NCI-H2196 treated with DMSO at 0.1 percent for 48 hours (cell line): ENCODE measurements around the gene ENTREP3.

Source experiments
- DNase-seq: peaks from one replicate; lab custom pipeline; 2025; ENCODE audit not compliant: unreplicated experiment; lab: John Stamatoyannopoulos, UW

Gene ENTREP3

DNA sequence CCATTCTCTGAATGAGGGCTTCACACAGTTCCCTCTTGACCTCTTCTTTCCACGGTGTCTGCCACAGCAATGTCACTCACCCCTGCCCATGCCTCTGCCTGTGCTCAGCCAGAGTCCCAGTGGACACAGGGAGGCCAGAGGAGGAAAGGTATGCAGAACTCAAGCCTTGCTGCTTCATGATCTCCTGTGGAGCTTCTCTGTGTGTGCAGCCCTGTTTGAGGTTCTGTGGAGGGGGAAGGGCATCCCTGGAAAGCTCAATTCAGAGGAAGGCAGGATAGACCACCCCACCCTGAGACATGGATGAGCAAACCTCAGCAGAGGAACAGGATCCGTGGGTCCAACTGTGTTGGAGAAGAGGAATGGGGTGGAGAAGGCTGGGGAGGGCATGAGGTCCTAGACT, 24.0 kb upstream of the ENTREP3 start:
- DNase-seq, result no peak

DNA sequence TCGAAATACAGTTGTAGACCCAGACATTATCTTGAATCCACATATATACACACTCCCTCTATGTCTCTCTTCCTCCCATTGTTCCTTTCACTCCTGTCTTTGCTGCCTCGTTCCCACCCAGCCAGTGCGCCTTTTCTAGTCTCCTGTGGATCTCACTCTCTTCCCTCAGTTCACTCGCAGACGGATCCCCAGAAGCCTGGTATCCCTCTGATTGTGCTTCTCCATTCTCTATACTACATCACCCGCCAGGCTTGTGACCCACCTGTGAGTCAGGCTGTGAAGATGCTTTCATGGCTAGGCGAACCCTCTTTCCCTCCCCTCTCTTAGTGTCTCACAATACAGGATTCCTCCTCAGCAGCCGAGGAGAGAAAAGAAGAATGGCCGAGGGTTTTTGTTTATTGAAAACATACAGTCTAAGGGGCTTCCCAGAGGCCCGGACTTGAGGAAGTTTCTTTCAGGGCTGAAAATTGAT, 23.4 kb upstream of the ENTREP3 start:
- DNase-seq, result no peak

DNA sequence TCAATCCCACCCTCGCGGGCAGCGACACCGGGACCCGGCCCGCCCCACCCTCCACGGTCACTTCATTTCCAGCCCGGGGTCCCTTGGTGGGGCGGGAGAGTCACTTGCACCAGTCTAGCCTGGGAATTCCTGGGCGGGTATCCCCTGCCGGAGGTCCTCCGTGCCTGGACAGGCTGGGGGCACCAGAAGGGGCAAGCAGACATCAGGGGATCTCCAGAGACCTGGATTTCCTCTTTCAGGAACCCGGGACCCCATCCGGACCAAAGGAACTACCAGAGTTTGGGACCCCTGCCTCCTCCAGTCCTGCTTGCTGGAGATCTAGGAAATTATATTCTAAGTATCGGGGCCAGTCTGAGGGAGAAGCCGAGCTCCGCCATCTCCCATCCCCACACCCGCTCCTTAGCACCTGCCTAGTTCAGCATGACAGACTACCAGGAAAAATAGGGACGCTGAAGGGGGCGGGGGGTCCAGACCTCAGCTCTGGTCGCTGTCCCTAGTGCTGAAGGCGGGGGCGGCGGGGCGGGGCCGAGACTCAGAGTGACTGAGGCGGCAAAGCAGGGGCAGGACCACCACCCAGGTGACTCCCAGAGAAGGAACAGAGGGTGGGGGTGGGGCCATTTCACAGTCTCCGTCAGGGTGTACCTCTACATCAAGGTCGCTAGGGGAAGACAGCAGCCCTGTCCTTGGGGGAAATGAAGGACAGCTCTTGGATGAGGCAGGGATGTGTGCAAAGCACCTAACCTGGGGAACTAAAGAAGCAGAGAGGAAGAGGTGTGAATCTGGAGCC, 22.8 kb upstream of the ENTREP3 start:
- DNase-seq, result peak; percentile 40

DNA sequence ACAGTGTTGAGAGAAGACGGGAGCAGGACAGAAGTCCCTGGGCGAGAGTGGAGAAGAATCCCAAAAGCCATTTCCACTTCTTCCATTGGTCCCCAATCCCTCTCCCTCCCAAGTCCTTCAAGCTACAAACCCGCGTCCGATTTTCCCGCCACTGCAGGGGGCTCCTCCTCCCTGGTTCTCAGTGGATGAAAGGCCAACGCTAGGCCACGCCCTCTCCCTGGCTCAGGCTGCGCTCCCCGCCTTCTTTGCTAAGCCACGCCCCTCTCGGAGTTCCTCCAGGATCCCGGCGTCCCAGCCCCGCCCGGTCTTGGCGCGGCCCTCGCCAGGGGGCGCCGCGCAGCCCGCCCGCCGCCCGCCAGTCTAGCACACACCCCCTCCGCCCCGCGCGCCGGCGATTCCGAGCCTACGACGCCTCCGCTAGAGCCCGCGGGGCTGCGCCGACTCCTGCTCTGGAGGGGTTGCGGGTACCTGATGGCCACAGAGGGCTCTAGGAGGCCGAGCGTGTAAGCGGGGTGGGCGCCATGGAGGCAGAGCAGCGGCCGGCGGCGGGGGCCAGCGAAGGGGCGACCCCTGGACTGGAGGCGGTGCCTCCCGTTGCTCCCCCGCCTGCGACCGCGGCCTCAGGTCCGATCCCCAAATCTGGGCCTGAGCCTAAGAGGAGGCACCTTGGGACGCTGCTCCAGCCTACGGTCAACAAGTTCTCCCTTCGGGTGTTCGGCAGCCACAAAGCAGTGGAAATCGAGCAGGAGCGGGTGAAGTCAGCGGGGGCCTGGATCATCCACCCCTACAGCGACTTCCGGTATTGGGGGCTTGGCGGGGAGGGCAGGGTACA, 22.0 kb upstream of the ENTREP3 start, which contains the start of gene HCN3:
HCN3 (plus strand) TSS at position 394 of the 832 bp plus-strand sequence; CDS start at position 522, 128 bp downstream.
- DNase-seq, result peak; percentile 97

DNA sequence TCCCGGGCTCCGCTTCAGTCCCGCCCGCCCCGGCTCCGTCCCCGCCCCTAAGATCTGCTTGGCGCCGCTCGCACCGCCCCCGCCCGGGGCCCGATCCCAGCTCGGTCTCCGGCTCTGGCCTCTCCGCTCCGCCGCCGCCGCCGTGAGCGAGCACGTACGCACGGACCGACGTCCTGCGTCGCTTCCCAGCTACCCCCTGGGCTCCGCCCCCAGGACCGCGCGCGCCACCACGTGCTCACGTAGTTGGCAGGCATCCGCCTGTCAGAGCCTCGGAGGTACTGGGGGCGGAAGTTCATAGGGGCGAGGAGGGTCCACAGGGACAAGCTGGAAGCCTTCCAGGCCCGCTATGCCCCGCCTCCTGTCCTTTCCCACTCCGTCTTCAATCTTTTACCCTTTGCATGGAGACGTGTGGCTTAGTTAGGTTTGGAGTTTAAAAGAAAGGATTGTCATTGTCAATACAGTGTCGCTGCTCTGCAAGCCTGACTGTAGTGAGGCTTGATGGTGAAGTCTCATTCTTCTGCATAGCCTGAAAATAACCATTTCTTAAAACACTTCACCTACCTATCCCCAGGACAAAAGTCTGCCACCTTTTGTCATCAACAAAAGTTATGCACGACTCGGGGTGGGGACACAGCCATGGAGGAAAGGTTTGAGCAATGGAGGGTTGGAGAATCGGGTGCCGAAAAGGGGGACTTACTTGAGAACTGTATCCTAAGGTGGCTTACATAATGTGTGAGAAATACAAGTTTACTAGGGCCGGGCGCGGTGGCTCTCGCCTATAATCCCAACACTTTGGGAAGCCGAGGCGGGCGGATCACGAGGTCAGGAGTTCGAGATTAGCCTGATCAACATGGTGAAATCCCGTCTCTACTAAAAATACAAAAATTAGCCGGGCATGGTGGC, 18.3 kb upstream of the ENTREP3 start, which contains the start of gene CLK2:
CLK2 (minus strand) TSS at position 162 of the 903 bp plus-strand sequence. CDS start 2,527 bp downstream, outside the sequence.
- DNase-seq, result peak; percentile 90

DNA sequence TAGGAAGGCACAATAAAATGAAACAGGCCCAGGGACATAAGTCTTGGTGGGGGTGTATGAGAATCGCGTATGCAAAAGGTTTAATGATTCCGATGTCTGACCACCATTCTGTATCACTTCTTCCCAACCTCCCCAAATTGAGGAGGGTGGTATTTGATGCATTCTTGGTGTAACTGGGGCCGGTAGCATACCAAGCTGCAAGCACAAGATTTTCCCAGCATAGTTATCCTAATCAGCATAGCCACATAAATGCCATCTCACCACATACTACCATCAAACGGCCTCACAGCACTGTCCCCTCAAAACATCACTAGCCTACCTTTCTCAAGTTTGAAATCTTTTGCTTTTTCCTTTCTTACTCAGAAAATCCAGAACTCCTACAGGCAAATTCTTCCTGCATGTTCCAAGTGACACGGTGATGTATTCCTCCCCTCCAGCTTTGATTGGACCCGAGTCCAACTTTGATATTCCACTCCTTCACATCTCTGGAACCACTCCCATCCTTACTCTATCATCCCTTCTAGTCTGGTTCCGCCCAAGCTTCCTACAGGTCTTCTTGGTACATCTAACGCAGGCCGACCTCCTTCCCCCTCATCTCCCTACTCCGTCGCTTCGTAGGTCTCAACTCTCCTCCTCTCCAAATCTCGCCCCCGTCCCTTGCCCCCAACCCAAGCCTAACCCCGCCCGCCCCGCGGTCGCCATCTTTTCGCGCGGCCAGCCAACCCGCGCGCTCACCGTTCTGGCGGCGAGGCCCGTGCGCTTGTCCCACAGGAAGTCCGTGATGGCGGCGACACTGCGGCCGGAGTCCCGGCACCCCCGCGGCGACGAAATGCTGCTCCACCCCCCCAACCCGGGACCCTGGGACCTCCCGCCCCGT, 17.4 kb upstream of the ENTREP3 start:
- peak; percentile 57 for DNase-seq

DNA sequence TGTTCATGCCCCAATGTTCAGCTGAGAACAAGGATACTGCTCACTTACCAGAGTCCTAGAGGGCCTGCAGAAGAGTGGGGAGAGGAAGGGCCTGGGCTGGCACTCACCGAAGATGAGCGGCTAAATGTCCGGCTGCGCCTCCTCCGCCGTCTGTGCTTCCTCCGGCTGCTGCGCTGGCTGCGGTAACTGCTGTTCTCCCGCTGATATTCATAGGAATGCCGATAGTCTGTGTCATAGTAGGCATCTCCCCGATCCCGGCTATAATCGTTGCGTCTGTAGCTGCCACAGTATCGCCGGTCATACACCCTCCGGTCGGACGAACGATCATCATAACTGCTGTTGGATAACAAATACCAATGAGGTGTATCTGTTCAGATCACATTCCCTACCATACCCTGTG, 14.1 kb upstream of the ENTREP3 start:
- DNase-seq, result no peak

DNA sequence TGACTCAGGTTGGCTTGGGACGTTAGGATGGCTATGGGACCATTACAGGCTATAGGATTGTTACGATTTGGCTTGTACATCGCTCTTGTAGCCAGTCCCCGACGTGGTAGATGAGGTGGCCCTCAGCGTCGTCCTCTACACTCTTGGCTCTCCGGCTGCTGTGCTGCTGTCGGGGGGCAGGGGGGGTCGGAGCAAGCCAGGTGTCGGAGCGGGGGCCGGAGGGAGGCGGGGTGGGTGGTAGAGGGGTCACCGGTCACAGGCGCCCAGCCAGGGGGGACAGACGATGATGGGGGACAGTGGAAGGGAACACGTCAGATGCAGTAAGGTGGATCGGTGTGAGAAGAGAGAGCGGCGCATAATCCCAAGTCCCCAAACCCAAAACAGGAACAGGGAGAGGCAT, 13.3 kb upstream of the ENTREP3 start:
- no peak for DNase-seq

DNA sequence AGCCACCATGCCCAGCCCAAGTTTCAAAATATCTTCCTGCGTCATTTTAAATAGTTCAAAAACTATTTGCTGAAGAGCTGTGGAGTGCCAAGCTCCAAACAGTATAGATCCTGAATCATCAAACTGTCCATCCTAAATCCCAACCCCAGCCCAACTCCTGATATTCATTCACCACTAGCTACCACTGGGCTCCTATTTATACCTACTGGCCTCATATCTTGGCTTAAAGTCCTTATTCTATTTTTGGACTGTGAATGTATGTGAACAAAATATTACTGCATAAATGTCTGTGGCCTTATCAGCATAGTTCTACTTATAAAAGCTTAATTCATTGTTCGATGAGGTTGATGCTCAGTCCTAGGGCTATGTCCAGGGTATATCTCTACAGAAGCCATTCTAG, 12.1 kb upstream of the ENTREP3 start:
- no peak for DNase-seq

DNA sequence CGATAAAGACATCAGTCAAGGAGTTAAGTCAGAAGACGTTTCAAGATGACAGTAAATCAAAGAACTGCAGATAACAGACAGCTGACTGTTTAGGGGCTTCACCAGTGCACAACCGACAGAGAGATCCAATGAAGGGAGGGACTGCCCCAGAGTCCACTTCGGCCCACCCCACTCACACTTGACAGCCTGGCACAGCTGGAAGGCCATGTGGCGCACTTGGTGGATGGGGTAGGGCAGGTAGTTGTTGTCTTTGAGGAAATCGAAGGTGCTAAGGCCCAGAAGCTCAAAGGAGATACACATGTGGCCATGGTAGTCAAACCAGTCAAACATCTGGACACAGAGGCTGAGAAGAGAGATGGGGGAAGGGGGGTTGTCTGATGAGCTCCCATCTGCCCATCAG, 11.3 kb upstream of the ENTREP3 start:
- DNase-seq, result no peak

DNA sequence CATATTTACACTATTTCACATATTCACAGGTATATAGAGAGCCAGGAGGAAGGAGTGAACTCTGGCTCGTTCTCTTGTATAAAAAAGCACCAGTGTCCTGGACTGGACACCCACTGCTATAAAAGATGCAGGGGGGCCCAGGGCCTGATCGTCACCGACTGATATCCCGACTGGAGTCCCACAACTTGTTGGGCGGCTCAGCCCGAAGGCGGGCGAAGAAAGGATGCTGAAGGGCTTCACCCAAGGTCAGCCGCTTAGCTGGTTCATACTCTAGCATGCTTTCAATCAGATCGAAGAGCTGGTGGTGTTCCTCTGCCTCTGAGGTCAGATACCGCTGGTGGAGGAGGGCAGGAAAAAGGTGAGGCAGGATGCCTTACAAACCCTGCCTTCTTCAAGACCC, 7.8 kb upstream of the ENTREP3 start:
- DNase-seq, result no peak

DNA sequence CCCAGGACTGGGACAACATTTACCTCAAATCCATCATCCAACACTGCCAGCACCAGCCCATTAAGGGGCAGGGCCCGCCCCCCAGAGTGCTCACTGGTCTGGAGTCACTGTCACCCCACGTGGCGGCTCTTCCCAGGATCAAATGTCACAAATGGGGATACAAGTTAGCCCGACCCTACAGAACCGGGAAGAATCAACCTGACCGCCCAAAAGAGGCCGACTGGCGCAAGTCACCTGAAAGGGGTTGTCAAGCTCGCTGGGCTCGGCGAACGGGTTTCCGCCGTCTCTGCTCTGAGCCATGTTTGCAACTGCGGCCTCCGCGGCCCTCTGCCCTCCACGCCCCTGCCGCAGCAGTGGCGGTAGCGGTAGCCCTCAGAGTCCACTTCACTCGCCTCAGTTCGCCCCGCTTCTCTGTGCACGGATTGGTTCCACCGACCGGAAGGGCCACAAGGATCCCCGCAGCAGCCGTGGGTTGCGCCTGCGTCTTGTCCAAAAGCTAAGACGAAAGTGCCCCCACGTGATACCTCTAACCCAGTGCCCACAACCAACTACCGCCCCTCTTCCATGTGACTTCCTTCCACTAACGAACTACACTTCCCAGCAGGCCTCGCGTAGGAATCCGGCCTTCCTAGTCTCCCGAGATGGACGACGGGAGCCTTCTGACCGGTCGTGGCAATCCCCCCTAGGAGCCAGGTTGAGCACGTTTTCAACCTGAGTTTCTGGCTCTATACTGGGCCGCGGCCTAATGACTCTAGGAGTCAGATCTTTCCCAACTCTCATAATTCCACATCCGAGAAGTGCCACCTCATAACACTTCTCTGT, 6.8 kb upstream of the ENTREP3 start, which contains the start of gene SCAMP3:
SCAMP3 (minus strand) TSS at position 509 of the 822 bp plus-strand sequence; CDS start at position 300, 209 bp downstream.
- DNase-seq, result peak; percentile 96

DNA sequence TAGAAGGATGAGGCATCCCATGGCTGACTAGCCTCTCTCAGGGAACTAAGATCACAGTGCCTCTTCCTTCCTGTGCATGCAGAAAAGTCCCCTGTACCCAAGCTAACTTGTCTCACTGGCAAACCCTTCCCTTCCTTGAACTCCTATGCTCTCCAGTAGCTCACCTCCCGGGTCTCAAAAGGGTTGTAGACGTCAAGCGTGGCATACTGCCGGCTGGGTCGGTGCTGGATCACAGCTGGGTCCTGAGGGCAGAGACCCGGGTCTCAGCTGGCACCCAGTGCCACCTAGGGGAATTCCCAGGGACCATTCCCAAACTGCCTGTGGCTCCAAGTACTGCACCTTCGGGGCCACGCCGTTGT, 6.2 kb upstream of the ENTREP3 start:
- DNase-seq, result no peak

DNA sequence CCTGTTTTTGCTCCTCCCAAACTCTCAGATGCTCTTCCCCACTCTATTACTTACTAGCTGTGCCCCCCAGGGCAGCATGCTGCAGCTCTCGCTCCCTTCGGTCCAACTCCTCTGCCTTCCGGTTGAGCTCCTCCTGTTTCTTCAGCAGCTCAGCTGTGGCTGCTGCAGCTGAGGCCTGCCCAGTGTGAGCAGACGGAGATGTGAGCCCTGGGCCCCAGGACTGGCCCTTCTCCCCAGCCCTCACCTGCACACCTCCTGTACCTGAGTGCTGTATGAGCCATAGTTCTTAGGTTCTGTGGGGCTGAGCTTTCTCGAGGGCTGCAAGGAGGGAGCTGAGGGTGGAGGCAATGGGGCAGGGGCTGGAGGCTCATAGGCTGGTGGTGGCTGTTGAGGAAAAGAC, 5.0 kb upstream of the ENTREP3 start:
- no peak for DNase-seq

DNA sequence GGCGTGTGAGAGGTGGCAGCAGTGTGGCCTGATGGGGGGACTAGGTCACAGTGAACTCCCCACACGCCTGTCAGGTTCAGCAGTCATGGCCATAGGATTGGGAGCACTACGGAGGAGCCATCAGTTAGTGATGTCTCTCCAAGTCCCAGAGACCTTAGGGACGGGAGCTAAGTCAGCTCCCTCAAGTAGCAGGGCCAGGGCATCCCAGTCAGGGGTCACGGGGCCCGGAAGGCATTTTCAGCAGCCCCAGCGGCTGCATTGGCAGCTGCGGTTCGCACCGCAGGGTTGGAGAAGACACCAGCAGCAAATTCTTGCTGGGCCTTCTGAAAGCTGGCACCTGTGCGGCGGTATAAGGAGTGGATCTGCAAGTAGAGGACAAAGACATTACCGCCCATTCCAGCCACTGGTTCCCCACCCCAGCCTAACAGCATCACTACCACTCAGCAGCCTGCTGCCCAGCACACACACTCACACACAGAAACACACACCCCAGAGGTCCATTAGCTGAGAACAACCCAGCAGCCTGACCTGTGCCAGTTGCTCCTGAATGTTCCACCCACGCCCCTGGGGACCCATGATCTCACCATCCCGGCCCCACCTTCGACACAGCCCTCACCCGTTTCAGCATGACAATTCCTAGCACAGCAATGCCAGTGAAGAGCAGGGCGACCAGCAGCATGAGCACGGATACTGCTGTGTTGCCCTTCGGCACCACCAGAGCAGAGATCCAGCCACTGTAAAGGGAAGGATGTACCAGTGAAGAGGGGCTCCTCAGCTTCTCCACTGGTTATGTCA, 972 bp upstream of the ENTREP3 start:
- no peak for DNase-seq

DNA sequence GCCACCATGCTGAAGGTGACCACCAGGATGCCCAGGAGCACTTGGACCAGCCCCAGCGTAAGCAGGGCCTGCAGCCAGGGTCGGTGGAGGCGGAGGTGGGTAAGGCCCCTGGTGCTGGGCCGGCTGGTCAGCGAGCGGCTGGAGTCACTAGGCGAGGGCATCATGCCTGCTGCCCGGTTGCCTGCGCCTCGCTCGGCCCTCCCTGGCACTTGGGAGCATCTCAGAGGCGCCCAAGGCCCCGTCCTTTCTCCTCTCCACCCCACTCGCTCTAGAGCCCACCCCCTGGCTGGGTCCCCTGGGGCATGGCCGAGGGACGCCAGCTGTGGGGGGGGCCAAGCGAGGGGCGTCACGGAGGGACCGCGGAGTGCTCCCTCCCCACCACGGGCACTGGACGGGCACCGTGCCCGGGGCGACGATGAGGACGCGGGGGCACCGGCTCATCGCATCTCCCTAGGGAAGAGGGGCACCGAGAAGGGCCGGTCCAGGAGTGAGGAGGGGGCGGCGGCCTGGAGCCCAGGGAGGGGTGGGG, 505 bp downstream of the ENTREP3 start:
- DNase-seq, result no peak

DNA sequence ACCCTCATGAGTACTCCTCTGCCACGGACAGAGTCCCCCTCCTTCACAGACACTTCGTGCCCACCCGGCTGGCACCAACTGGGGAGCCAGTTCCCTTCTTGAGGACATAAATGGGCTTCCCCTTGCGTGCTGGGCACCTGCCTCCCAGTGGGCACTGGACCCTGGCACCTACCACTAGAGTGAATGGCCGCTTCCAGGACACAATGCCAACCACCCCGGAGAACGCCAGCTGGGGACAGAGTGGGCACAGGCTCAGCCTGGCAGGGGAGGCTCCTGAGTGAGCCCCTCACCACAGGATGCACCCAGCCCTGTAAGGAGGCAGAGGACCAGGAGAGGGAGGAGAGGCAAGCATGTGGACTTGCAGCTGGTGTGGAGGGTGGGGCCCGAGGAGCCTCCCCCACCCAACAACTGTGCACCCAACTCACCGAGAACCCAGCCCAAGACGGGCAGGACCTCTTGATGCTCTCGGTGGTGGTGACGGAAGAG, 1.0 kb downstream of the ENTREP3 start:
- no peak for DNase-seq

DNA sequence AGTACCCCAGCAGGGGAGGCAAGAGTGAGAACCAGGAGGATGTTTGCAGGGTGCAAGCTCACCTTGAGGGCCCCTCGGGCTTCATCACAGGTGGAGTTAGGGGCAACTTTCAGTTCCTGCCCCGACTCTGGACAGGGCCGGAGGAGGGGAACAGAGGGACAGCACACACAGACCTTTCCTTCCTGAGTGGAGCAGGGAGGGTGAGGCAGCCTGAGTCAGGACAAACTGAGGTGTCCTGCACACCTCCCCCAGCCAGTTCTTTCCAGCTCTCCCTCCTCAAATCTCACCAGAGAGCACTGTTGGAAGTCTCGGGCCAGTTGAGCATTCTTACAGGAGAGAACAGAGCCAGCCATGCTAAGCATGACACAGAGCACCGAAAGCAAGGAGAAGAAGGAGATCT, 1.5 kb downstream of the ENTREP3 start:
- no peak for DNase-seq
